ENCODE results near the gene PDLIM1. TPM values are rescaled to one million over a fixed set of nuclear protein-coding genes. Genes with fewer than 3 reads are reported as not detected.

The PDLIM1 gene
- total and polyA plus RNA-seq, 10 donors: 101 to 225 (median 168) TPM

- intact Hi-C loops (cut with DNase I; ENCODE audit: low total_unique reads): no loop called here
- peaks cover 0 to 13% (median 6%) of the 10 kb centered on the region in 6 donors for H3K4me1 ChIP-seq
- no peak for DNase-seq
- no peaks in the 10 kb centered on the region for H3K9me3 ChIP-seq
- 91 to 98% (median 97%) methylated on average over 4 of the region's 4 CpGs for WGBS, 5 donors
- TF ChIP-seq POLR2A (IDR thresholded peaks at IDR 0.05) (no peak), POLR2AphosphoS5 (IDR thresholded peaks at IDR 0.05) (no peak)
- TF ChIP-seq, protein P1, sequence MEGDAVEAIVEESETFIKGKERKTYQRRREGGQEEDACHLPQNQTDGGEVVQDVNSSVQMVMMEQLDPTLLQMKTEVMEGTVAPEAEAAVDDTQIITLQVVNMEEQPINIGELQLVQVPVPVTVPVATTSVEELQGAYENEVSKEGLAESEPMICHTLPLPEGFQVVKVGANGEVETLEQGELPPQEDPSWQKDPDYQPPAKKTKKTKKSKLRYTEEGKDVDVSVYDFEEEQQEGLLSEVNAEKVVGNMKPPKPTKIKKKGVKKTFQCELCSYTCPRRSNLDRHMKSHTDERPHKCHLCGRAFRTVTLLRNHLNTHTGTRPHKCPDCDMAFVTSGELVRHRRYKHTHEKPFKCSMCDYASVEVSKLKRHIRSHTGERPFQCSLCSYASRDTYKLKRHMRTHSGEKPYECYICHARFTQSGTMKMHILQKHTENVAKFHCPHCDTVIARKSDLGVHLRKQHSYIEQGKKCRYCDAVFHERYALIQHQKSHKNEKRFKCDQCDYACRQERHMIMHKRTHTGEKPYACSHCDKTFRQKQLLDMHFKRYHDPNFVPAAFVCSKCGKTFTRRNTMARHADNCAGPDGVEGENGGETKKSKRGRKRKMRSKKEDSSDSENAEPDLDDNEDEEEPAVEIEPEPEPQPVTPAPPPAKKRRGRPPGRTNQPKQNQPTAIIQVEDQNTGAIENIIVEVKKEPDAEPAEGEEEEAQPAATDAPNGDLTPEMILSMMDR (IDR thresholded peaks at IDR 0.05 in 8 of 11, conservative IDR thresholded peaks at IDR 0.05 in 3 of 11): no peak
- no peaks in the 10 kb centered on the region for H3K27me3 ChIP-seq (replicated peaks in 1 of 7)
- H3K4me3 ChIP-seq: no peak overlapping the region
- H3K27ac ChIP-seq: peak overlapping the region in 2 of 8 donors; percentile 79 to 83
- H3K36me3 ChIP-seq: no peaks in the 10 kb centered on the region
Observed at GRCh38 chr10:95332666-95333249, 42.0 kb upstream of the PDLIM1 start.

GRCh38 chr10:95331596-95332130 lies 40.9 kb upstream of the PDLIM1 start:
- WGBS, 5 donors: 87 to 94% (median 89%) methylated on average over 3 of the region's 3 CpGs
- Histone ChIP-seq H3K9me3 (no peaks in the 10 kb centered on the region), H3K4me3 (no peak overlapping the region), H3K27ac (no peak overlapping the region), H3K27me3 (replicated peaks in 1 of 7) (no peaks in the 10 kb centered on the region), H3K36me3 (no peaks in the 10 kb centered on the region), H3K4me1 (peaks cover 0 to 24% (median 7%) of the 10 kb centered on the region in 6 donors)
- DNase-seq: no peak
- intact Hi-C loops (cut with DNase I; ENCODE audit: low total_unique reads): no loop called here
- TF ChIP-seq POLR2A (IDR thresholded peaks at IDR 0.05) (no peak), POLR2AphosphoS5 (IDR thresholded peaks at IDR 0.05) (no peak)
- TF ChIP-seq, protein P1 (IDR thresholded peaks at IDR 0.05 in 8 of 11, conservative IDR thresholded peaks at IDR 0.05 in 3 of 11): no peak

- no peak for TF ChIP-seq POLR2A (IDR thresholded peaks at IDR 0.05)
- TF ChIP-seq POLR2AphosphoS5 (IDR thresholded peaks at IDR 0.05): no peak
- TF ChIP-seq, protein P1 (IDR thresholded peaks at IDR 0.05 in 8 of 11, conservative IDR thresholded peaks at IDR 0.05 in 3 of 11): no peak
- no peak for DNase-seq
Observed at GRCh38 chr10:95330966-95331453, 40.2 kb upstream of the PDLIM1 start.

GRCh38 chr10:95329296-95329695 lies 38.5 kb upstream of the PDLIM1 start:
- H3K27ac ChIP-seq: no peak overlapping the region
- no peak overlapping the region for H3K4me3 ChIP-seq
- no peak for DNase-seq
- H3K36me3 ChIP-seq: no peaks in the 10 kb centered on the region
- 92 to 95% (median 94%) methylated on average over 9 of the region's 9 CpGs for WGBS, 5 donors
- H3K9me3 ChIP-seq: no peaks in the 10 kb centered on the region
- H3K27me3 ChIP-seq (replicated peaks in 1 of 7): no peaks in the 10 kb centered on the region
- intact Hi-C loops (cut with DNase I; ENCODE audit: low total_unique reads): no loop called here
- H3K4me1 ChIP-seq: peaks cover 0 to 12% (median 0%) of the 10 kb centered on the region in 6 donors
- TF ChIP-seq POLR2AphosphoS5 (IDR thresholded peaks at IDR 0.05): no peak
- TF ChIP-seq, protein P1 (IDR thresholded peaks at IDR 0.05 in 8 of 11, conservative IDR thresholded peaks at IDR 0.05 in 3 of 11): no peak
- TF ChIP-seq POLR2A (IDR thresholded peaks at IDR 0.05): no peak

More at GRCh38 chr10:95330966-95331453, 40.2 kb upstream of the PDLIM1 start:
- Histone ChIP-seq H3K4me3 (no peak overlapping the region), H3K27ac (no peak overlapping the region), H3K27me3 (replicated peaks in 1 of 7) (no peaks in the 10 kb centered on the region), H3K36me3 (no peaks in the 10 kb centered on the region), H3K9me3 (no peaks in the 10 kb centered on the region), H3K4me1 (peaks cover 0 to 24% (median 7%) of the 10 kb centered on the region in 6 donors)
- intact Hi-C loops (cut with DNase I; ENCODE audit: low total_unique reads): no loop called here
- WGBS, 5 donors: 80 to 97% (median 85%) methylated on average over 1 of the region's 1 CpG
